Osteoblast (primary cell): ENCODE results near the gene NEBL. TPM values are rescaled to one million over a fixed set of nuclear protein-coding genes. Genes with fewer than 3 reads are reported as not detected.

Source experiments
- DNase-seq: peaks from one replicate; pipeline ENCODE4 v3.0.0; 2011; ENCODE audit warnings: low spot score, mixed read lengths; ENCODE audit not compliant: insufficient read length; ENCODE audit errors: missing footprints
- H2AFZ ChIP-seq: 2 replicates; pipeline ENCODE4 v1.6.0; 2011; ENCODE audit warnings: mild to moderate bottlenecking, low read length
- H3K27ac ChIP-seq: 2 replicates; pipeline ENCODE4 v1.5.1; 2011; ENCODE audit warnings: mild to moderate bottlenecking, low read depth, low read length, moderate library complexity
- H3K27me3 ChIP-seq: 2 replicates; pipeline ENCODE4 v1.6.0; 2012; ENCODE audit warnings: mild to moderate bottlenecking, control low read depth, inconsistent platforms, low read length, moderate library complexity; ENCODE audit not compliant: insufficient read depth
- H3K36me3 ChIP-seq: 2 replicates; pipeline ENCODE4 v1.5.1; 2011; ENCODE audit warnings: mild to moderate bottlenecking, low read length, control low read depth, moderate library complexity; ENCODE audit not compliant: insufficient read depth
- H3K4me1 ChIP-seq: 2 replicates; pipeline ENCODE4 v1.5.1; 2011; ENCODE audit warnings: mild to moderate bottlenecking, low read length, control low read depth, moderate library complexity; ENCODE audit not compliant: insufficient read depth
- H3K4me2 ChIP-seq: 2 replicates; pipeline ENCODE4 v1.6.0; 2011; ENCODE audit warnings: mild to moderate bottlenecking, low read length; ENCODE audit not compliant: insufficient read depth
- H3K4me3 ChIP-seq: fragments of 200-600 bp; sonication (generic); 3 replicates; pipeline ENCODE4 v1.5.1; 2012; ENCODE audit warnings: mild to moderate bottlenecking, low read length, inconsistent platforms; ENCODE audit not compliant: insufficient read depth
- H3K79me2 ChIP-seq: 2 replicates; pipeline ENCODE4 v1.6.0; 2012; ENCODE audit warnings: mild to moderate bottlenecking, low read length, control low read depth, inconsistent platforms; ENCODE audit not compliant: insufficient read depth
- H3K9me3 ChIP-seq: 2 replicates; pipeline ENCODE4 v1.5.1; 2011; ENCODE audit warnings: low read depth, low read length, control low read depth
- H4K20me1 ChIP-seq: 2 replicates; pipeline ENCODE4 v1.6.0; 2012; ENCODE audit warnings: mild to moderate bottlenecking, low read length, control low read depth; ENCODE audit not compliant: insufficient read depth
- CTCF ChIP-seq: IDR thresholded peaks from 2 replicates; pipeline ENCODE4 v1.5.1; 2011; ENCODE audit warnings: mild to moderate bottlenecking, low read depth, low read length, moderate library complexity; ENCODE audit errors: extremely low read depth
- total RNA-seq: library from RNA; depleted of rRNA; stranded (reverse); fragments of >200 nt; gene quantifications from 2 replicates; pipeline ENCODE4 v1.2.3, GENCODE V29; 2012

NEBL gene
- total RNA-seq, 1 donor: under 0.01 TPM

DNA sequence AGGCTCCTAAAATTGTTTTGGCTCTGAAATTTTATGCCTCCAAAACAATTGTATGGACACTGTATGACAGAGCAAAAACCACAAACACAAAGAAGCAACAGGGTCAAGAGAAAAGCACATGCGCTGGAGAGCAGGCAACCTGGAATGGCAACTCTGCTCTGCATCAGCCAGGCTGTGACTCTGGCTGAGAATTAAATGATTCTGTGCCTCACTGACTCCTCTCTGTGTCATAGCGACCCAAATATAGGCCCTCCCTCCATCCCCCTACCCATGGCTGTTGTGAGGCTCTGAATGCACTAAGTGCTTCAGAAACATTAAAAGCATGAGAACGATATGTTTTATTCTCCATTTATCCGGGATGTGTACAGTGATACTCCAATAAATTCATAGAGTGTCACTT, 24.9 kb upstream of the NEBL start:
- Histone ChIP-seq H3K27ac (no peak overlapping the region), H3K27me3 (no peaks in the 10 kb centered on the region), H3K4me3 (no peak overlapping the region), H2AFZ (no peak overlapping the region), H4K20me1 (no peaks in the 10 kb centered on the region), H3K9me3 (no peaks in the 10 kb centered on the region), H3K79me2 (no peaks in the 10 kb centered on the region), H3K4me1 (no peaks in the 10 kb centered on the region), H3K36me3 (no peaks in the 10 kb centered on the region), H3K4me2 (no peak overlapping the region)
- TF ChIP-seq CTCF: no peak
- no peak for DNase-seq

DNA sequence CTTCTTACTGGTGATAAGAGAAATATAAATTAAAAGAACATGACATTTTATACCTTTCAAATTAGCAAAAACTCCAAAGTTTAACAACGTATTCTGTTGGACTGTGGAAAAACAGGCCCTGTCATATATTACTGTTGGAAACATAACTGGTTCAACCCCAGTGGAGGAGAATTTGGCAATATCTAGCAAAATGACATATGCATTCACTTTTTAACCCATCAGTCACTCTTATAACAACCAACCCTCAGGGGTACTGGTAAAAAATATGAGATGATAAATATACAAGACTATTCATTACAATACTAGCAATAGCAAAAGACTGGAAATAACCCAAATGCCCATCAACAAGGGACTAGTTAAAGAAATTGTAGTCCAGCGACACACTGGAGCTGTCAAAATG, 22.9 kb upstream of the NEBL start:
- Histone ChIP-seq H3K9me3 (no peaks in the 10 kb centered on the region), H2AFZ (no peak overlapping the region), H3K4me3 (no peak overlapping the region), H3K27ac (no peak overlapping the region), H3K36me3 (no peaks in the 10 kb centered on the region), H4K20me1 (no peaks in the 10 kb centered on the region), H3K4me1 (no peaks in the 10 kb centered on the region), H3K79me2 (no peaks in the 10 kb centered on the region), H3K27me3 (no peaks in the 10 kb centered on the region), H3K4me2 (no peak overlapping the region)
- no peak for TF ChIP-seq CTCF
- DNase-seq: no peak

DNA sequence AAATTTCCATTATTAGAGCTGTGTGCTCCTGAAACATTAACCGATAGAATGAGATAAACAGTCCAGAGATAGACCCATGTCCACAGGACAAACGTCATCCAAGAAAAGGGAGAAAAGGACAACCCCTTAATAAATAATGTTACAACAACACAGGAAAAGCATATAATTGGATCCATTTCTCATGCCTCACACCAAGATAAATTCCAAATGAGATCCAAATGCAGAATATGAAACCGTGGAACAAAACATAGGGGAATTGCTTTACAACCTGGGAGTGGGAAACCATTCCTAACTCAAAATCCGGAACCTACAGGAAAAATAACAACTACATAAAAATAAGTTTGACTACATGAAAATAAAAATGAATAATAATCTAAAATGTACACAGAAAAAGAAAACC, 22.4 kb upstream of the NEBL start:
- no peaks in the 10 kb centered on the region for H3K9me3 ChIP-seq
- no peak for TF ChIP-seq CTCF
- H3K27ac ChIP-seq: no peak overlapping the region
- no peaks in the 10 kb centered on the region for H3K27me3 ChIP-seq
- H3K4me3 ChIP-seq: no peak overlapping the region
- H4K20me1 ChIP-seq: no peaks in the 10 kb centered on the region
- H2AFZ ChIP-seq: no peak overlapping the region
- no peaks in the 10 kb centered on the region for H3K4me1 ChIP-seq
- H3K79me2 ChIP-seq: no peaks in the 10 kb centered on the region
- no peaks in the 10 kb centered on the region for H3K36me3 ChIP-seq
- no peak overlapping the region for H3K4me2 ChIP-seq
- no peak for DNase-seq

- Histone ChIP-seq H3K27ac (no peak overlapping the region), H3K4me3 (no peak overlapping the region), H2AFZ (no peak overlapping the region), H3K36me3 (no peaks in the 10 kb centered on the region), H3K4me2 (no peak overlapping the region), H3K27me3 (no peaks in the 10 kb centered on the region), H3K9me3 (no peaks in the 10 kb centered on the region), H4K20me1 (no peaks in the 10 kb centered on the region), H3K79me2 (no peaks in the 10 kb centered on the region), H3K4me1 (no peaks in the 10 kb centered on the region)
- DNase-seq: no peak
- no peak for TF ChIP-seq CTCF
These were observed 19.9 kb upstream of the NEBL start for GRCh38 chr10:20916976-20917375.
